ENCODE results near the gene KIFBP.

- TF ChIP-seq CTCF (IDR thresholded peaks at IDR 0.05) = no peak
- no peak for TF ChIP-seq POLR2A (IDR thresholded peaks at IDR 0.05)
Measured at GRCh38 chr10:68963151-68963550, 25.5 kb upstream of the KIFBP start.

All from body of pancreas (tissue), 4 donors.